Umbilical cord (tissue), 2 donors: ENCODE data around the gene HIBCH. TPM values are rescaled to one million over a fixed set of nuclear protein-coding genes. Genes with fewer than 3 reads are reported as not detected.

Experiments
- DNase-seq: peaks from one replicate; pipeline ENCODE4 v3.0.0-alpha.2; 2015; ENCODE audit warnings: low spot score
- total RNA-seq: library from RNA; depleted of rRNA; stranded (reverse); fragments of >200 nt; gene quantifications from one replicate; pipeline ENCODE4 v1.2.3, GENCODE V29; 2014; ENCODE audit warnings: low replicate concordance; ENCODE audit not compliant: insufficient read depth

HIBCH gene
- total RNA-seq, result 15.2 TPM

DNA sequence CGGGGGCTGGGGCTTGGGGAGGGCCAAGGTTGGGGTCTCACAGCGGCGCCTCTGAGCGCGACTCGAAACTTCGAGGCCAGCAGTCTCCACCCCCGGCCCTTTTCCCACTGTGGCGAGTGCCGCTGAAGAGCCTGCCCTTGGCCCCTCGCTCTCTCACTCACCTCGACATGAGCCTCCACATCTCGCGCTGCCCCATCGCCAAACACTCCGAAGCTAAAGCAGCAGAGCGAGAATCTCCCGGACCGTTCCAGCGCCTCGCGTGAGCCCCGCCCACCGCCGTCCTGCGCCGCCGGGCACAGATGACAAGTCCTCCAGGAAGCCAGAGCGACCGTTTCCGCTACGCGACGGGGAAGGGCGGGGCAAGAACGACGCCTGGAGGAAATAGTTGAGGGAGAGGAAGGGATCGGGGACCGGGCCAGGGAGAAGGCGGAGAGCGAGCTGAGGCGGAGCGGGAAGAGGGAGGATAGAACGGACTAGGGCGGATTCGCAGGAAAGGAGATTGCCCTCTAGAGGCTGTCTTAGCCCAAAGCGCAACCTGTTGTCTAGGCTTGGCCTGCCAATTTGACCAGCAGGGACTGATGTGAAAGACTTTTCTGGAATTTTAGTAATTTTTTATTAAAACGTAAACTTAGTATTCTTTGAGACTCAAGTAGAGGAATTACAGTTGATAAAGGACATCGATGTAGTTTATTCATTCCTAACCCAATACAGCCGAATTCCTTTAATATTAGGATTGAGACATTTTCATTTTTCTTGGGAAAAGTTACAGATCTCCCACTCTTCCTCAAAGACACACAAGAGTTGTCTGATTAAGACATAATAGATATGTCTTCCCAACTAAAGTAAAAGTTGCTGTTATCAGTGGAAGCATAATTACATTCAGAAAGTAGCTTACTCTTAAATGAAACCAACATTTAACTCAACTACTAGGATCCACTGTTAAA lies at the start of gene HIBCH:
Gene HIBCH (minus strand): TSS at position 272 of the 944 bp plus-strand sequence. CDS start 76 bp downstream, at position 196.
- peak; percentile 100 for DNase-seq

DNA sequence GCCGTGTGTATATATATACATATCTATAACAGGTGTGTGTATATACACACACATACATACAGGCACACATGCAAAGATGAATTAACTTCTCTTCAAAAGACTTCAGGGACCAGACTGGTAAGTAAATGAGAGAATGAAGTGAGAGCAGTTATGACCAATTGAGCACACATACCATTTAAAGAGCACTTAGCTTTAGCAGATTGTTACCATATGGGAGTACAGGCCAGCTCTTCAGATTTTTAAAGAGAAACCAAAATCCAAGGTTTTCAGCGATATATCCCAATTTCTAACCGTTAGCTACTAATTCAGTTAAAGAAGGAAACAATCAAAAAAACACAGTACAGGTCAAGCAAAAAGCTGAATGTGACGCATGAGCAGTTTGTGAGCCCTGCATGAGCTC lies 47.5 kb upstream of the HIBCH start:
- no peak for DNase-seq

- DNase-seq, result no peak
These were observed 46.7 kb upstream of the HIBCH start for GRCh38 chr2:190366248-190366753.

GRCh38 chr2:190365499-190366204 lies 46.0 kb upstream of the HIBCH start:
- no peak for DNase-seq

GRCh38 chr2:190362894-190363293 lies 43.3 kb upstream of the HIBCH start:
- no peak for DNase-seq

- DNase-seq, result no peak
These were observed 41.9 kb upstream of the HIBCH start for GRCh38 chr2:190361572-190361971.

DNA sequence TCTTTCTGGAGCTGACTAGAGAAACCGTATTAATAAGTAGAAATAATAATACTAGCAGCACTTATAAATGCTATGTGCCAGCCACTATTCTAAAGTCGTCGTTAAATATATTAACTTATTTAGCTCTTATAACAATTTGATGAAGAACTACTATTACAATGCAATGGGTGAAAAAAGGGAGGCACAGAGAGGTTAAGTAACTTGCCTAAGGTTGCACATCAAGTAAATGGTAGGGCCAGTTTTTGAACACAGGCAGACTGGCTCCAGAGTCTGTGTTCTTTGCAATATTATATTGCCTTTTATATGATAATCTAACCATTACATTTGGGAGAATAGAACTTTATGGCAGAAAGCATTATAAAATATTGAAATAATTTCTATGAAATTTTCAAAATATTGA lies 41.3 kb upstream of the HIBCH start:
- no peak for DNase-seq

DNA sequence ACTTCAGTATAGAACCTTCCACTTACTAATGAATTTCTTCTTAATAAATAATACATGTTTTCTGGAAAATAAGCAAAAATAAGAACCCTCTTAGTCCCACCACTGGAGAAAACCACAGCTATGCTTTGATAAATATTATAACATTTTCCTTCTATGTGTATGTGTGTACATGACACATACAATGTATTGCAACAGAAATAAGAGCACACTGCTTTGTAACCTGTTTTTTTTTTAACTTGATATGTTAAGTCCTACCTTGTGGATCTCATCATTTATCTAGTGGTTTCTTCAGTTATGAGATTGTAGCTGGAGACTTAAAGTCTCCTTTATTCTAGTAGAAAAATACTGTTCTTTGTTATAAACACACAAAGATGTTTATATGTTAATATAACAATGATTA lies 40.9 kb upstream of the HIBCH start:
- no peak for DNase-seq

DNA sequence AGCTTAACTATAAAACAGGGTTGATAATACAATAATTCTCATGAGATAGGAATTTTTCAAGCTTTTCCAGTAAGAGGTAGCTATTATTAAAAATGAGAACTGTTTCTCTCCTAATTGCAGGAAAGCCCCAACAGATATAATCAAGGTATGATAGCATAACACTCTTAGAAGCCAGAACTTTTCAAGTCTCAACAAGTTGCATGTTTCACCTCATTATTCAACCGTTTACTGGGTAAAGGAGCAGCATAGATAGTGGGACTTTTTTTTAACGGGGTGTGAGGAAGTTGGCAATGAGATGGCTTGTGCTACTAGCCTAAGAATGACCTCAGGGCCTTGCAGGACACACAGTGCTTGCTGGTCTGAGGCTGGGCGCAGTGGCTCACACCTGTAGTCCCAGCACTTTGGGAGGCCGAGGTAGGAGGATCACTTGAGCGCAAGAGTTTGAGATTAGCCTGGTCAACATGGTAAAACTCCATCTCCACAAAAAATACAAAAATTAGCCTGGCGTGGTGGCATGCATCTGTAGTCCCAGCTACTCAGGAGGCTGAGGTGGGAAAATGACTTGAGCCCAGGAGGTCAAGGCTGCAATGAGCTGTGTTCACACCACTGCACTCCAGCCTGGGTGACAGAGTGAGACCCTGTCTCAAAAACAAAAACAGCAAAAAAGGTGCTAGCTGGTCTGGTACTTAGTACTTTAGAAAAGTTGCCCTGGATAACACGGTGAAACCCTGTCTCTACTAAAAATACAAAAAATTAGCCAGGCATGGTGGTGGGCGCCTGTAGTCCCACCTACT lies 39.2 kb upstream of the HIBCH start:
- peak; percentile 55 for DNase-seq

- DNase-seq, result no peak
These were observed 38.0 kb upstream of the HIBCH start for GRCh38 chr2:190357600-190357999.

GRCh38 chr2:190355968-190356644 lies 36.5 kb upstream of the HIBCH start:
- no peak for DNase-seq

DNA sequence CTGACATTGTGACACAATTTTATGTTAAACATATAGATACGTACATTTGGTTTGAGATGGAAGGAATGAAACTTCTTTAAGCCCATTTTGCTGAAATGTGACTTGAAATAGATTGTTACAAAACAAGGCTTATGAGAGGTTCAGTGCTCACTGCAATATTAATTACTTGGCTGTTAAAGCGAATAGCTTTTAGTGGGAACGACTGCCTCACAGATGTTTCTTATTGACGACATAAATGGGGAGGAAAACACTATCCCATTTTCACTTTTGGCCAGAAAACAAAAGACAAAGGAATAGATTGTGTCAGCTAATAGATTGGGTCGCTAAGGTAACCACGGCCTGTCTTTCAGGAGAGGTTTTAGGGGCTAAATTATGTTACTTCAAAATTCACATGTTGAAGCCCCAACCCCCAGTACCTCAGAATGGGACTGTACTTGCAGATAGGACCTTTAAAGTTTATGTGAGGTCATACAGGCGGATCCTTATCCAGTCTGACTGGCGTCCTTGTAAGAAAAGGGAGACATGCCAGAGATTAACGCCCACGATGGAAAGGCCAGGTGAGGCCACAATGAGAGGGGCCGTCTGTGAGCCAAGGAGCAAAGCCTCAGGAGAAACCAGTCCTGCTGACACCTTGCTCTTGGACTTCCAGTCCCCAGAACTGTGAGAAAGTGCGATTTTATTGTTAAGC lies 34.5 kb upstream of the HIBCH start:
- no peak for DNase-seq

GRCh38 chr2:190353537-190353899 lies 33.9 kb upstream of the HIBCH start:
- DNase-seq, result no peak

GRCh38 chr2:190352668-190353536 lies 33.3 kb upstream of the HIBCH start:
- DNase-seq, result no peak

GRCh38 chr2:190351955-190352354 lies 32.3 kb upstream of the HIBCH start:
- no peak for DNase-seq

- no peak for DNase-seq
These were observed 30.7 kb upstream of the HIBCH start for GRCh38 chr2:190350371-190350770.

DNA sequence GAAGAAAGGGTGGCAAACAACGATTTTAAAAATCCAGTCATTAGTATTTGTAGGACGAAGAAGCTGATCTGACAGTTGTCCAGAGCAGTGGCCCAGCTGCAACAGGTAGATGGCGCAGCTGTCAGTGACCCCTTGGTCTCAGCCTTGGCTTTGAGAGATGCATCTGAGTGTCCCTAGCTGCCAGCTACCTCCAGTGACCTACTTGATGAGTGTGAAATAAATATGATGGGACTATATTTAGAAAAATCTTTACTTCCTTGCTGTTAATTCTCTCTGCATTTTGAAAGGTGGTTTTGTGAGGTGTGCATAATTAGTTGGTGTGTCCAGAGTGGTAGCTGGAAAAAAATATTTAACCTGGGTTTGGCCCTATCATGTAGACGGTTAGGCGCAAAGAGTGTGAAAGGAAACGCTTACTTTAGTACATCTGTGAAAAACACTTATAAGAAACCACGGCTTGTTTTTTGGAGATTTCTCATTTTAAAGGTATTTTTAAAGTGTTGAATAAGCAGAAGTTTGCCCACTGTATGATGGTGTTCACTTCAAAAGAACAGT lies 24.7 kb upstream of the HIBCH start:
- peak; percentile 45 for DNase-seq

GRCh38 chr2:190343536-190344275 lies 24.1 kb upstream of the HIBCH start, which contains the start of gene INPP1:
Gene INPP1 (plus strand): TSS chr2:190343589. CDS start chr2:190360103, 16,514 bp downstream.
- peak; percentile 71 for DNase-seq
